RWPE2 (cell line): ENCODE data around the gene RABGAP1L.

Experiments used
- ATAC-seq: fragments of 200-7000 bp; cut with Tn5 transposase; 3 replicates; pipeline ENCODE4 v1.9.1; 2021; ENCODE audit warnings: low read depth
- DNase-seq: peaks from one replicate; pipeline ENCODE4 v3.0.0-alpha.2; 2020; ENCODE audit warnings: low spot score
- H3K27ac ChIP-seq: fragments of 450-650 bp; 2 replicates; pipeline ENCODE4 v1.5.1; 2017; ENCODE audit warnings: mild to moderate bottlenecking; ENCODE audit not compliant: poor library complexity, severe bottlenecking
- H3K27me3 ChIP-seq: fragments of 250-450 bp; sonication (Bioruptor Pico); 2 replicates; pipeline ENCODE4 v1.5.1; 2021; ENCODE audit warnings: mild to moderate bottlenecking, moderate library complexity; ENCODE audit not compliant: insufficient read depth, poor library complexity, severe bottlenecking
- H3K36me3 ChIP-seq: fragments of 250-450 bp; sonication (Bioruptor Pico); 2 replicates; pipeline ENCODE4 v1.5.1; 2020; ENCODE audit warnings: low read depth, mild to moderate bottlenecking, moderate library complexity
- H3K4me1 ChIP-seq: fragments of 250-450 bp; sonication (Bioruptor Pico); 2 replicates; pipeline ENCODE4 v1.5.1; 2021; ENCODE audit warnings: mild to moderate bottlenecking, moderate library complexity; ENCODE audit not compliant: insufficient read depth, poor library complexity, severe bottlenecking
- H3K4me3 ChIP-seq: fragments of 250-450 bp; sonication (Bioruptor Pico); 2 replicates; pipeline ENCODE4 v1.5.1; 2021; ENCODE audit warnings: mild to moderate bottlenecking, moderate library complexity; ENCODE audit not compliant: severe bottlenecking
- H3K9me3 ChIP-seq: fragments of 250-450 bp; sonication (Bioruptor Pico); 2 replicates; pipeline ENCODE4 v1.5.1; 2021; ENCODE audit warnings: mild to moderate bottlenecking, moderate library complexity; ENCODE audit not compliant: severe bottlenecking
- TF ChIP-seq, protein P1 (sequence below): fragments of 450-650 bp; IDR thresholded peaks from one replicate; pipeline ENCODE4 v1.5.1; 2017; ENCODE audit warnings: mild to moderate bottlenecking, moderate library complexity; ENCODE audit not compliant: poor library complexity, severe bottlenecking

Gene RABGAP1L

DNA sequence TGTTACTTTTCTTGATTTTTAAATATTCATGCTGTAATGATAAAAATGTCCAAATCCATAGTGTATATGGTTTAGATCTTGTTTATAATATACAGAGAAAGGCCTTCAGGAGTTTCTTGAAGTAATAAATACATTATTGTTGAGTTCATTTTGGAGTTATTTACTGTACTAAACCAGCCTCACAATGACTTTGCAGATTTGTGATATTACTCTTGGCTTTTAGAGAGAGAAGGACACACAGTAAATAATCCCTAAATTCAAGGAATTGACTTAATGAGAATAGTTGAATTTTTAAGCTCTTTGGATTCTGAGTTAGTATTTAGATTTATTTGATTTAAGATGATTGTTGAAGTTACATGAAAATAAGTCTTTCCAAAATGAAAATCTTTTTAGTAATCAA lies 38.9 kb downstream of the RABGAP1L start:
- Histone ChIP-seq H3K27me3 (no peaks in the 10 kb centered on the region), H3K4me3 (no peak overlapping the region), H3K4me1 (no peaks in the 10 kb centered on the region), H3K27ac (no peak overlapping the region), H3K9me3 (no peaks in the 10 kb centered on the region), H3K36me3 (peaks cover 3% of the 10 kb centered on the region; the same call in 1 of the 2 replicates)
- ATAC-seq = no peak
- TF ChIP-seq, protein P1, sequence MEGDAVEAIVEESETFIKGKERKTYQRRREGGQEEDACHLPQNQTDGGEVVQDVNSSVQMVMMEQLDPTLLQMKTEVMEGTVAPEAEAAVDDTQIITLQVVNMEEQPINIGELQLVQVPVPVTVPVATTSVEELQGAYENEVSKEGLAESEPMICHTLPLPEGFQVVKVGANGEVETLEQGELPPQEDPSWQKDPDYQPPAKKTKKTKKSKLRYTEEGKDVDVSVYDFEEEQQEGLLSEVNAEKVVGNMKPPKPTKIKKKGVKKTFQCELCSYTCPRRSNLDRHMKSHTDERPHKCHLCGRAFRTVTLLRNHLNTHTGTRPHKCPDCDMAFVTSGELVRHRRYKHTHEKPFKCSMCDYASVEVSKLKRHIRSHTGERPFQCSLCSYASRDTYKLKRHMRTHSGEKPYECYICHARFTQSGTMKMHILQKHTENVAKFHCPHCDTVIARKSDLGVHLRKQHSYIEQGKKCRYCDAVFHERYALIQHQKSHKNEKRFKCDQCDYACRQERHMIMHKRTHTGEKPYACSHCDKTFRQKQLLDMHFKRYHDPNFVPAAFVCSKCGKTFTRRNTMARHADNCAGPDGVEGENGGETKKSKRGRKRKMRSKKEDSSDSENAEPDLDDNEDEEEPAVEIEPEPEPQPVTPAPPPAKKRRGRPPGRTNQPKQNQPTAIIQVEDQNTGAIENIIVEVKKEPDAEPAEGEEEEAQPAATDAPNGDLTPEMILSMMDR = no peak
- DNase-seq = no peak

DNA sequence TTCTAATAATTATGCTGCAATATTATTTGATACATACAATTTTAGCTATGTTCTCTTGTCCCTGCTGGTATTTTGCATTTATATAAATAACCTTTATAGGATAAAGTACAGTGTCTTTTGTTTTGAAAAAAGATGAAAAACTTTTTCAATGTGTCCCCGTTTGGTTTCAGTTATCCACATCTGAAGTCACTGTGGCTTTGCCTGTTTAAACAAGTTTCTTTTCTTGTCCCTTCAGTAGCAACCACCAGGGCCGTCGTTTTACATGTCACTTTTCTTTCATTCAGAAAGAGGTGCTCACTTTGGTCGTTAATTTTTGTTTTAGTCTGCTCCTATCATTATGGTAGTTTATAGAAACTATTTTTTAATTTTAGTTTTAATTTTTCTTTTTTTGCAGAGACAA lies 41.4 kb downstream of the RABGAP1L start:
- DNase-seq (no peak), ATAC-seq (no peak)
- no peaks in the 10 kb centered on the region for H3K4me1 ChIP-seq
- peaks cover 3% of the 10 kb centered on the region; the same call in 1 of the 2 replicates for H3K36me3 ChIP-seq
- no peak overlapping the region for H3K4me3 ChIP-seq
- TF ChIP-seq, protein P1 = no peak
- no peaks in the 10 kb centered on the region for H3K27me3 ChIP-seq
- no peaks in the 10 kb centered on the region for H3K9me3 ChIP-seq
- no peak overlapping the region for H3K27ac ChIP-seq

- Histone ChIP-seq H3K36me3 (peaks cover 3% of the 10 kb centered on the region; the same call in 1 of the 2 replicates), H3K27me3 (no peaks in the 10 kb centered on the region), H3K4me1 (peaks cover 8% of the 10 kb centered on the region), H3K9me3 (no peaks in the 10 kb centered on the region), H3K27ac (no peak overlapping the region), H3K4me3 (no peak overlapping the region)
- no peak for ATAC-seq
- TF ChIP-seq, protein P1 = no peak
- no peak for DNase-seq
Observed at GRCh38 chr1:174204697-174205308, 45.5 kb downstream of the RABGAP1L start.

DNA sequence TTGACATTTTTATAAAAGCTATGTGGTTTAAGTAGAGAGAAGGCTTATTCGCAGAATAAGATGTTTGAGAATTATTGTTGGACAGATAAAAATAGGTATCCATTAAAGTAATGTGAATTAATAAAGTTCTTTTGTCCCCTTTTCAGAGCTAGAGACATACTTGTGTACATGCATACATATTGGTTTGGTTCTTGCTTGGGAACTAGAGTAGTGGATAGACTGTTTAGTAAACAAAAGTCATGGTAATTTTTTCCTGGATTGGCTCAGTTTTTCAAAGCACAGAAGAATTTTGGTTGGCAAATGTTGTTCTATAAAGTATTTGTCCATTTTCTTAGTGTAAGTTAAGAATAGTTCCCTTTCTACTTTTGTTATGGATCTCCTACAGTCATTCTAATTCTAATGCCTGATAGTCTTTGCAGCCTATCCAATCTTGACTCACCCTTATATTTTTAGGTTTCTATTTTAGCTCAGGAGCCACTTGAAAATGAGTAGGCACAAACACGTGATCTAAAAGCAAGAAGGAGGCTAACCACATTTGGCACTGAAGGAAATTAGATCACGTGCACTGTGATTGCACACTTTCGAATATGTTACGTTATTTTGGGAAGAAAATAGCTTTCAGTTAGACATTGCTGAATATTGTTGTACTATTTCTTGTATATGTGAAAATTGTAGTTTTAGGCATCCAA lies 47.0 kb downstream of the RABGAP1L start:
- no peak for DNase-seq
- no peaks in the 10 kb centered on the region for H3K9me3 ChIP-seq
- no peaks in the 10 kb centered on the region for H3K36me3 ChIP-seq
- TF ChIP-seq, protein P1 = no peak
- H3K4me3 ChIP-seq = no peak overlapping the region
- no peaks in the 10 kb centered on the region for H3K27me3 ChIP-seq
- ATAC-seq = no peak
- no peak overlapping the region for H3K27ac ChIP-seq
- peaks cover 8% of the 10 kb centered on the region for H3K4me1 ChIP-seq
